ENCODE data around the gene FNBP1L. TPM values are rescaled to one million over a fixed set of nuclear protein-coding genes. Genes with fewer than 3 reads are reported as not detected.

FNBP1L gene
- total RNA-seq, 1 donor from 2014 or later: 22.8 TPM

DNA sequence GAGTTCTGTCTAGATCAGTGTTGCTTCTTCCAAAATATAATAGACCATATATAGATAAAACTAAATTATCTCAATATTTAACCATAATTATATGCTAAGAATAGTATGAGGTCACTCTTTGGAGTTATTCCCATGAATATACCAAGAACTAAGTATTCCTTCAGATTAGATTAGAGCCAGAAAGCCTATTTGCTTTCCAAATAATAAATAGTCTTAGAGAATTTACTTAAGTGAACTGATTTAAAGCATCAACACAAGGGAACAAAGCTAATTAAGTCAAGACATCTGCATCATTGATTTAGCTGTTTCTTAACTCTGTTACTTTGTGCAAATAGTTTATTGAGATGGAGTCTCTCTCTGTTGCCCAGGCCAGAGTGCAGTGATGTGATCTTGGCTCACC is 35.7 kb downstream of the FNBP1L start:
- no peak for DNase-seq (ENCODE audit: low spot score)

DNA sequence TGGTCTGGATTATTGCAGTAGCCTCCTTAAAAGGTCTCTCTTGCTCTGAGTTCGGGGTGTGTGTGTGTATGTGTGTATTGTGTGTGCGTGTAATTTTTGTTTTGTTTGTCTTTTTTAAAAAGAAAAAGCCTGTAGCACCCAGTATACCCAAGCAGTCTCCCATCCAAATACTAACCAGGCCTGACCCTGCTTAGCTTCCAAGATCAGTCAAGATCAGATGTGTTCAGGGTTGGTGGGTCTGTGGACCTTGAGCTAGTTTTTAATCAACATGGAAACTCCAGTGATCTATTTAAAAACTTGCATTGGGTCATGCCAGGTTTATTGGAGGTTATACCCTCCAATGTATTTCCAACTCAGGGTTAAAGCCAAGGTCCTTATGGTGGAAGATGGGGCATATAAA is 40.3 kb downstream of the FNBP1L start:
- DNase-seq (ENCODE audit: low spot score): no peak

DNA sequence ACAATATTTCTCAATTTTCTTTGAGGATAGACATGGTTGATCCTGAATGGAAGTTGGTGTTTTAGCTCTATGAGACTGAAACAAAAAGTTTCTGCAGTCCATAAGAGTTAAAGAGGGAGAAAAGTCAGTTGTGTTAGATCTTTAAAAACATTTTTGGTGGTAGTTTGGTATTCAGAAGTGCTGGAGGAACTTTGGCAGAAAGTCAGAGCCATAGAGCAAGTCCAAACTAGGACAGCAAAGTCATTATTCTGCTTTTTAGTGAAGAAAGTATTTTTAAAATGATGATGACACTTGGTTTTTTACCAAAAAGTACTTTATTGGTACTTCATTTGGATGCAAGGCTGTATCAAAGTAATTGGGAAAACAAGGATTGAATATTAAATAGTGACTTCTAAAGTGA is 41.8 kb downstream of the FNBP1L start:
- no peak for DNase-seq (ENCODE audit: low spot score)

DNA sequence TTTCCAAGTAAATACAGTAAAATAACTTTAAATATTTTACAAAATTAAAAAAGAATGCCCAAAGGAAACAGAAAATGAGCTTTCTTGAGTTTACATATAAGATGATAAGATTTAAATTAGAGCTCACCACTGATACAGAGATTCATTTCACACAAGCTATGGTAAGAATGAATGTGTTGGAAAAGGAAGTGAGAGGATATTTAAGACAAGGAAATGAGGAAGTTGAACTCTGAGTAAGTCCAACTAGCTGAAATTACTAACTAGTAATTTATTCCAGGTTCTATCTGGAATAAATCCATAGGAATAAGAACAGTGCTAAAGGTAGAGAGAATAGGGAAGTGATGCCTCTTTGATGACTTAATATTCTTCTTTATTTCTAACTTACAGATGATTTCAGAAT is 42.4 kb downstream of the FNBP1L start:
- no peak for DNase-seq (ENCODE audit: low spot score)

DNA sequence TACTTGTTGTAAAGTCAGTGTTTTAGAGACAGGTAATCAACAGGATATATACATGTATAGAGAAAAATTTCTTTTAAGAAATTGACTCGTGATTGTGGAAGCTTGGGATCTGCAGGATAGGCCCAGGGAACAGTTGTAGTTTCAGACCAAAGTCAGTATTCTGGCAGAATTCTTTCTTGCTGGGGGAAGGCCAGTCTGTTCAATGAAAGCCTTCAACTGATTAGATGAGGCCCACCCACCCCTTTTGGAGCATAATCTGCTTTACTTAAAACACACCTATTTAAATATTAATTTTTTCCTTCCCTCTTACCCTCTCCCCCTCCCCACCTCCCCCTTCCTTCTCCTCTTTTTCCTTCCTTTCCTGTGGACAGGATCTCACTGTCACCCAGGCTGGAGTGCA is 48.0 kb downstream of the FNBP1L start:
- DNase-seq (ENCODE audit: low spot score): no peak

DNA sequence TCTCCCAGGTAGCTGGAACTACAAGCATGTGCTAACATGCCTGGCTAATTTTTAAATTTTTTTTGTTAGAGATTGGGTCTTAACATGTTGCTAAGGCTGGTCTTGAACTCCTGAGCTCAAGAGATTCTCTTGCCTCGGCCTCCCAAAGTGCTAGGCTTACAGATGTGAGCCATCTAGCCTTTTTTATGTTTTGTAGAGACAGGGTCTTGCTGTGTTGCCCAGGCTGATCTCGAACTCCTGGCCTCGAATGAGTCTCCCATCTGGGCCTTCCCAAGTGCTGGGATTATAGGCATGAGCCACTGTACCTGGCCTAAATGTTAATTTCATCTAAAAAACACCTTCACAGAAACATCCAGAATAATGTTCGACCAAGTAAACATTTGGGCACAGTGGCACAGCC is 48.6 kb downstream of the FNBP1L start:
- DNase-seq (ENCODE audit: low spot score): no peak

DNA sequence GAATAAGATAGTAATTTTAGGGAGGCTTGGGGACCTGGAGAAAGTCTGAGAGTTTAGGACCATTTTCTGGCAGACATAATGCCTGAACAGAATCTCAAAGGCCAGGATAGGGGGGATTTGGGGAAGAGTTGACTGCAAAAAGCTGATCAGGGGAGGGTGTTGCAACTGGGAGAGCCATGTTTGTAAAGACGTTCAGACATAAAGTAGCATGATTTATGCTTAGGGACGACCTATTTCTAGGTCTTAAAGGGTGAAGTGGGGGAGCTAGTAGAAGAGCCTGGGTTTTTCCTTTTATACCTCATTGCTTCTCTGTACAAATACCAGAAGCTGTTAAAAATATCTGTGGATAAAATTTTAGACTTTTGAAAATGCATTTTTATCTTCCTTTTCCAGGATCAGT is 51.2 kb downstream of the FNBP1L start:
- no peak for DNase-seq (ENCODE audit: low spot score)

DNA sequence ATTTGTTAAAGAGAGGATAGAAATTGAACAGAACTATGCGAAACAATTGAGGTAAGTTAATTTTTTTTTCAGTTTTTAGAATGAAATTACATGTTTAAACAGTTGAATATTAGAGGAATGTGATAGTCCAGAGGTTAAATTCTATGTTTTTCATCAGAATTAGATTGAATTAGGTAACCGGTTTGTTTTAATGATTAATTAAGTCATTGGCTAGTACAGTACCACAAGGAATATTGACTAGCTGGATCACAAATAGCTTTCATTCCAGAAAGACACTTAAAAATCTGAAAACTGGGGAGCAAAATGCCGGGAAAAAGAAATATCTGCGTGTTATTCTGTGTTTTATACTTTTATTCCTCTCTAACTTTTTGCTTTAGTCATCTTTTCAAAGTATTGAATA is 51.6 kb downstream of the FNBP1L start:
- no peak for DNase-seq (ENCODE audit: low spot score)

DNA sequence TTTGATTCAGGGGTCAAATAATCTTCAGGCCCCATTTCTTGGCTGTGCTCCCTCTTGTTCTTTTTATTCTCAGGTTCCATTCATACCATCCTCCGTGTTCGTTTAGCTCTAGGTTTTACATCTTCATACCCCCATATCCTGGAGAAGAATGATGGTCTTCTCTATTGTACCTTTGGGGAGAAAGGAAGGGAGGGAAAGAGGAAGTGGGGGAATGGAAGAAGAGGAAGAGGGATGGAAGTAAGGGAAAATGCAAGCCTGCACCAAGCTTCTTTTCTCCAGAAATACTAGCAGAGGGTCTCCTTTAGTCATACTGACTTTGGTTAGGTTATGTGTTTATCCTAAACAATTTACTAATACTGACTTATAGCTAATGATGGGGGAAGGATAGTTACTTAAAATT is 52.4 kb downstream of the FNBP1L start:
- no peak for DNase-seq (ENCODE audit: low spot score)

DNA sequence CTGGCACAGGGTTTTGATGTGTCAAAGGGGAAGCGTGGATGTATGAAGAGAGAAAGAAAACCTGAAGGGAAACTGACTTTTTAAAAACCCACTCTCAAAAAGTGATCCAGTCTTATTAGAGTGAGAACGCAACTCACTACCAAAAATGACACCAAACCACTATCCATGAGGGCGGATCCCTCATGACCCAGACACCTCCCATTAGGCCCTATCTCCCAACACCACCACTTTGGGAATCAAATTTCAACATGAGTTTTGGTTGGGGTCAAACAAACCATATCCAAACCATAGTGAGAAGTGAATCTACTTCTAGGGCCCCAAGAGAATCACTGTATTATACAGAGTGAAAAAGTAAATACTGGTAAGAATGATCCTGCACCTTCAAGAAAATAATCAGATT is 53.5 kb downstream of the FNBP1L start:
- no peak for DNase-seq (ENCODE audit: low spot score)

DNA sequence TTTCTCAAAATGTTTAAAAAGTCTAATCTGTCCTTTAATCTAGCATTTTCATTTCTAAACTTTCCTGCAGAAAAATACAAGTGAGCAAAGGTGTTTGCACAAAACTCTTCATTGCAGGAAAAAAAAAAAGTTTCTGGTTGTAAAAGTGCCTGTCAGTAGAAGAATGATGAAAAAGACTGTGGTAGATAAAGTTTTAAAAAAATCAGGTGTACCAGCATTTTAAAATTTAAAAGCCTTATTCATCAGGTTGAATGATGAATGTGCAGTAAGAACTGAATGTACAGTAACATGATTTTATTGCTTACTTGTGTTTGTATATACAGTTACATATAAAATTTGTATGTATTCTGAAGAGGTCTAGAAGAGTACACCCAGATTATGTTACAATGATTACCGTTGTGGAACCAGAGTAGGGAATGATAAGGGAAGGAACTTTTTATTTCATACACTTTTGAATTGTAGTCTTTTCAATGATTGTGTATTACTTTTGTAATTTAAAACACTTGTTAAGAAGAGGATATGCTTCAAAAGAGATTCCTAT is 54.0 kb downstream of the FNBP1L start:
- no peak for DNase-seq (ENCODE audit: low spot score)

DNA sequence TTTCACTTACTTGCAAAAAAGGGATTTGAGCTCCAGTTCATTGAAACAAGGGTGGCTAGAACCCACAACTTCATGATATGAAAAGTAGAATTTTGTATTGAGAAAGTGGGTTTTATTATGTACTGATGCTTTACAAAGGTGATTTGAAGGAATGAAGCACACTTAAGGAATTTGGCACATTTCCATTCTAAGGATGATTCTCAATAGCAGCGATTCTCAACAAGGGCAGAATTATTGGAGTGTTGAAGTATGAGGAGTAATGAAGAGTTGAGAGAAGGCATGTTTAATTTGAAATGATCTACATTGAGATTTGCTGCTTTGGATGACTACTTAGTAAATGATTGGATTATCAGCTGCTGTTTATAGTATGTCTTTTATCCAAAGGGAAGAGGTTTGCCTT is 54.7 kb downstream of the FNBP1L start:
- DNase-seq (ENCODE audit: low spot score): no peak

DNA sequence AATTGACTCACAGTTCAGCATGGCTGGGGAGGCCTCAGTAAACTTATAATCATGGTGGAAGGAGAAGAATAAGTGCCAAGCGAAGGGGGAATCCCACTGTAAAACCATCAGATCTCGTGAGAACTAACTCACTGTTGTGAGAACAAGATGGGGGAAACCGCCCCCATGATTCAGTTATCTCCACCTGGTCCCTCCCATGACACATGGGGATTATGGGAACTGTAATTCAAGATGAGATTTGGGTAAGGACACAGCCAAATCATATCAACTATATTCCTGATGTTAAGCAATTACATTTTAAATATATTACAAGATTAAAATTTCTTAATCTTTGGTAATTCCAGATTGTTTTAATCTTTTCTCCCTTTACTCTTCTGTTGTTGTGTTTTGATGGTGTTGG is 55.2 kb downstream of the FNBP1L start:
- DNase-seq (ENCODE audit: low spot score): no peak

DNA sequence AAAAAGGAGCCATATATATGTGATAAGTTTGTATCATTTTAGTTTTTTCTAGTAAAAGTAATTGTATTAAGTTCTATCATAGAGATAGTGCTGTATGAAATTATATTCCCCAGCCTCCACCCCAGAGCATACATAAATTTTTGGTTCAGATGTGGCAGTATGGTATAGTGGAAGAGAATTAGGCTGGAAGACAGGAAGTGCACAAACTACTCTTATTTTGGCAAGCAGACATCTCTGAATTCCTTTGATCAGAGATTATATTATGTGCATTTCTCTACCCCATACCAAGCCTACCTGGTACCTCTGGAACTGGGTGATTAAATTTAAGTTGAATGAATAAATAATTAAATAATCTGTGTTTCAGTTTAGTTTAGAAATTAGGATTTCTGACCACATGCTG is 55.9 kb downstream of the FNBP1L start:
- no peak for DNase-seq (ENCODE audit: low spot score)

DNA sequence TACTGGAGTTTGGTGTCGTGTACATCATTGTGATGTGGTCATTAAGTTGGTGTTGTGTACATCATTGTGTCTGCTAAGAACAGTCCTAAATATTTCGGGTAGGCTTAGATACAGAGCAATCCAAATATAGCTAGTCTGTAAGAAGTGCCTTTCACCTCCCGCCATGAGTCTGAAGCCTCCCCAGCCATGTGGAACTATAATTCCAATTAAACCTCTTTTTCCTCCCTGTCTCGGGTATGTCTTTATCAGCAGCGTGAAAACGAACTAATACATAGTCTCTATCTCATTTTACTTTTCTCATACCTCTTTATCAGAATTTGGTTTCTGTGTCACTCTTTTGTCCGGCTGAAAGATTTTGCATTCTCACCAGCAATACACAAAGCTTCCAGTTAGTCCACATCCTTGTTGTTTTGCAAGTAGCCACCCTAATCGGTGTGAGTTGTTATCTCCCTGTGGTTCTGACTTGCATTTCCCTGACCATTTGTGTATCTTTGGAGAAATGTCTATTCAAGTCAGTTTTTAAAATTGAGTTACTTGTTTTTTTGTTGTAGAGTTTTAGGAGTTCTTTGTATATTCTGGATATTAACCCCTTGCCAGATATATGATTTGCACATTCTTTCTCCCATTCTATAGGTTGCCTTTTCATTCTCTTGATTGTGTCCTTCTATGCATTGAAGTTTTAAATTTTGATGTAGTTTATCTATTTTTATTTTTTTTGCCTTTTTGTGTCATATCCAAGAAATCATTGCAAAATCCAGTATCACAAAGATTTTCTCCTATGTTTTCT is 56.5 kb downstream of the FNBP1L start:
- DNase-seq (ENCODE audit: low spot score): no peak

DNA sequence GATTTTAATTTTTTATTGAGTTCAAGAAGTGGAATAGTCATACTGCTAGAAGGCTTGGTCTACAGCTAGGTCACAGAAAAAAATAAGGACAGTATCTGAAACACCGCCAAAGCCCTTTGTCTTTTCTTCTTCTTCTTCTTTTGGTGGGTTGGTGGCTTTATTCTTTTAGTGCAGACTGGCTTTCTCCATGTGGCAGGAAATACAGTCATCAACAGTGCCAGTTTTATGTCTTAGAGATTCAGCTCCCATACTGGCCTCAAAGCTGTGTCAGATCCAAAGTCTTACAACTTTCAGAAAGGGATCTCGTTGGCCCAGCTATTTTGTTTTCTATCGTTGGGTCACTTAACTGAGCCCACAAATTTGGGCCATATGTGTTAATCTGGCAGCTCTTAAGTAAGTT is 58.2 kb downstream of the FNBP1L start:
- no peak for DNase-seq (ENCODE audit: low spot score)

DNA sequence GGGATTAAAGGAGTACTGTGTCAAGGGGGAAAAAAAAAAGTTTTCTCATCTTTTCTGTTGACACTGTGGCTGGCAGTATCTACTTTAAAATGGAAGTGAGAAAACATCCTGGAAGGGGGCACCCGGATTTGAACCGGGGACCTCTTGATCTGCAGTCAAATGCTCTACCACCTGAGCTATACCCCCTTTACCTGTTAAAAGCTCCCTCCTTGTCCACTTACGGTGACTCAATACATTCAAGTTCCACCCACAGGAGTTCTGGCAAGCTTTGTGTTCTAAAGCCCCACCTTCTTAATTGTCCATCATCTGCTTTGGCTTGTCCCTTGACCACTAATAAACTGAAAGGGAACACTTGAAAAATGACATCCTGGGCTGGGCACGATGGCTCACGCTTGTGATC is 68.2 kb downstream of the FNBP1L start:
- no peak for DNase-seq (ENCODE audit: low spot score)

DNA sequence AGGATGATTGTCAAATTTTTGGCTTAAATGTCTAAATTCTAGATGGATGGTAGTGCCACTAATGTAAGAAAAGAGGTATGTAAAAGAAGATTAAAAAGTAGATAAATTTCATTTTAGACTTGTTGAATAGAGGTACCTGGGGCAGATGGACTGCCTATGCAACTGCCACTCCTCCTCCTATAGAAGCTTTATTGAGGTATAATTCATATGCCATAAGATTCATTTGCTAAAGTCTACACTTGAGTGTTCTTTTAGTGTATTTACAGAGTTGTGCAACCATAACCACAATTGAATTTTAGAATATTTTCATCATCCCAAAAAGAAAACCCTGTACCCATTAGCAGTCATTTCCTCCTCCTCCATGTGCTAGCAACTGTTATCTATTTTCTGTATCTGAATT is 70.6 kb downstream of the FNBP1L start:
- no peak for DNase-seq (ENCODE audit: low spot score)

DNA sequence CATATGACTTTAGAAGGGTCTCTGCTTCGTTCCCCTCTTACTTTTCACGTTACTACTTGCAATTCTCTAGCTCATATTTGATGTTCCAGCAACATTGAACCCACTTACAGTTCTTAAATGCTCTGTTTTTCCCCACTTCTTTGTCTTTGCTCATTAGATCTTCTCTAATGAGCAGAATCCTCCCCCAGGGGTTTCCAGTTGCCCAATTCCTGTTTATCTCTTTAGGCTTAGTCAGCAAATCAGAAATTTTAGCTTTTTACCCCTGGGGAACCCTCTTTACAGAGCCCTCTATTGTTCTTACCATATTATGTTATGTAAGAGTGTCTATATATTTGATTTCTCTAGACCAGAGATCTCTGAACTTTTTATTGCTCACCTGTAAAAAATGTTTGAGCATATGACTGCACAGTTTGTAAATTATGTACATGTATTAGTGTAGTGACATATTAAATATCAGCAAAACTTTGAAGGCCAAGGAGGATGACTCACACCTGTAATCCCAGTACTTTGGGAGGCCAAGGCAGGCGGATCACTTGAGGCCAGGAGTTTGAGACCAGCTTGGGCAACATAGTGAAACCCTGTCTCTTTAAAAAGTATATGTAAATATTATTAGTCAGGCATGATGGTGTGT is 71.4 kb downstream of the FNBP1L start:
- DNase-seq (ENCODE audit: low spot score): no peak

DNA sequence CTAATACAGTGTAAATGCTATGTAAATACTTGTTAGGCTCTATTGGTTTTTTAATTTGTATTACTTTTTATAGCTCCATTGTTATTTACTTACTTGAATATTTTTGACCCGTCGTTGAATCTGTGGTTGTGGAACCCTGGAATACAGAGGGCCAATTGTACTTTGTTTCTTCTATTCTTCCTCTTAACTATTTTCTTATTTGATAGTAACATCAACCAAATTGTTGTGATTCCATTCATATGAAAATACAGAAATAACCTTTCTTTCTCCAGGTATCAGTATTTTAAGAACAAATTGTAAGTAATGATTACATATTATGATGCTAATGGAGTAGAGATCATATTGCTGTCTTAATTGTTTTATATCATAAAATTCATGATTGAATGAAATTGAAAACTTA is 73.7 kb downstream of the FNBP1L start:
- no peak for DNase-seq (ENCODE audit: low spot score)

DNA sequence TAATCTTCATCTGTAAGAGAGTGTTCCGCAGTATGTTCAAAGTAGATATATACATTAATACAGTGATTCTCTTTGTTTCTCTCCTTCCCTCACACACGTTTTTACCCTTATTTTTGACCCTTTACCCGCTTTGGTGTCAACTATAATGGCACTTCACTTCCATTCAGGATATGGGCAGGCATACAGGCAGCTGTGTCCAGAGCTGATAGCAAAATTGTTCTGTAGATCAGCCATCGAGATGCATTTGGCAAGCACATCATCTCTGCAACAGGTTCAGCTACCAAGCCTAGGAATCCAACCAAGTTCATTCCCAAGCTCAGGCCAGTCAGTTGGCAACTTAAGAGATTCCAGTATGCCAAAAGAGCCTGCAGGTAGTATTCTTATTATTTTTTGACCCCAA is 74.8 kb downstream of the FNBP1L start:
- DNase-seq (ENCODE audit: low spot score): no peak

DNA sequence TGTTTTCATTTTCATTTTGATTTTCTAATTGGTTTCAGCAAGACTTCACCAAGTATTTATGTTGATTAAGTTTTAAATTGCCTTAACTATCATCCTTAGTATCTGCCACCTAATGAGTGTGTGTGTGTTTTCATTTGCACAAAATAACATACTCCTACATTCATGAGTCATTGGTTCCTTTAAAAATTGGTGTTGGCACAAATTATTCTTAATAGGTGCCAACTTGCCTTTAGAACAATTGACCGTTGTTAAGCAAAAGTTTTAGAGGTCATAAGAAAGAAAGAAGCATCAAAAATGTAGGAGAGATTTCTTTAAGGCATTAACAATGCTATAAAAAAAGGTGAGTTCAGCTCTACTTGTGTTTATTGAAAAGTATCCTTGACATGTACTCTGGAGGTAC is 77.5 kb downstream of the FNBP1L start:
- DNase-seq (ENCODE audit: low spot score): no peak

DNA sequence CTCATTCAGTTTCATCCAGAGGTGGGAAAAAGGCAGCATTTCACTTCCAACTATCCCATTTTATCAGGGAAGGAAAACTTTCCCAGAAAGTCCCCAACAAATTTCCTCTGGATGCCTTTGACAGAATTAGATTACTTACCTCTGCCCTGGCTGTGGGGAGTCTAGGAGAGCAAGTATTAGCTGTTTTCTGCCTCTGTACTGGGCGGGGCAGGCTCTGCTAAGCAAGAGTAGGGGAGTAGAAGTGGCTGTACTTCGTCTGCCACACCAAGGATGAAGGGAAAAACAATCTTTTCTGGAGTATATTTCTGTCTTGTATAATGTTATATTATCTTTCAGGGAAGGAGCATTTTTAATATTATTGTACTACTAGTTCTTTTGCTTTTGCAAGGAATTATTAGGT is 78.5 kb downstream of the FNBP1L start:
- no peak for DNase-seq (ENCODE audit: low spot score)
